Stimulated activated CD4-positive, alpha-beta T cell treated with anti-CD3 and anti-CD28 coated beads, Interleukin-2, amount 100 ng/mL, for 24 hours (primary cell): ENCODE results near the gene TBX15.

ENCODE experiments used
- DNase-seq, 2 donors: peaks; one replicate each; pipeline ENCODE4 v3.0.0-alpha.2; 2020

TBX15 gene

GRCh38 chr1:118988186-118989005 is at the start of gene TBX15:
TBX15 (minus strand) TSS chr1:118988343; CDS start chr1:118987795, 548 bp downstream.
- no peak for DNase-seq

- DNase-seq, result no peak
These were observed 46.2 kb upstream of the TBX15 start for GRCh38 chr1:119034359-119034758.

- no peak for DNase-seq
These were observed 44.8 kb upstream of the TBX15 start for GRCh38 chr1:119032986-119033385.

GRCh38 chr1:119027759-119028158 is 39.6 kb upstream of the TBX15 start:
- DNase-seq, result no peak

- DNase-seq, result no peak
These were observed 38.8 kb upstream of the TBX15 start for GRCh38 chr1:119026956-119027355.

- no peak for DNase-seq
These were observed 27.4 kb upstream of the TBX15 start for GRCh38 chr1:119015547-119015946.

- no peak for DNase-seq
These were observed 24.2 kb upstream of the TBX15 start for GRCh38 chr1:119012383-119012782.

GRCh38 chr1:119011706-119012105 is 23.6 kb upstream of the TBX15 start:
- DNase-seq, result no peak

GRCh38 chr1:119011116-119011515 is 23.0 kb upstream of the TBX15 start:
- DNase-seq, result no peak

- DNase-seq, result no peak
These were observed 22.1 kb upstream of the TBX15 start for GRCh38 chr1:119010201-119010600.

GRCh38 chr1:119009312-119009655 is 21.1 kb upstream of the TBX15 start:
- DNase-seq, result no peak

GRCh38 chr1:119008483-119009311 is 20.6 kb upstream of the TBX15 start:
- DNase-seq, result no peak

GRCh38 chr1:119007670-119008482 is 19.7 kb upstream of the TBX15 start:
- DNase-seq, result no peak

- DNase-seq, result no peak
These were observed 19.2 kb upstream of the TBX15 start for GRCh38 chr1:119007339-119007669.

GRCh38 chr1:119006406-119007279 is 18.5 kb upstream of the TBX15 start:
- no peak for DNase-seq

- no peak for DNase-seq
These were observed 17.7 kb upstream of the TBX15 start for GRCh38 chr1:119005724-119006405.

- no peak for DNase-seq
These were observed 16.6 kb upstream of the TBX15 start for GRCh38 chr1:119004781-119005180.

- no peak for DNase-seq
These were observed 16.0 kb upstream of the TBX15 start for GRCh38 chr1:119004129-119004527.

- DNase-seq, result no peak
These were observed 15.4 kb upstream of the TBX15 start for GRCh38 chr1:119003413-119004128.

- DNase-seq, result no peak
These were observed 14.0 kb upstream of the TBX15 start for GRCh38 chr1:119002028-119002686.
